Posterior vena cava (tissue), 2 donors: ENCODE data around the gene PLEKHA1. TPM values are rescaled to one million over a fixed set of nuclear protein-coding genes. Genes with fewer than 3 reads are reported as not detected.

ENCODE experiments used
- DNase-seq: peaks from one replicate; pipeline ENCODE4 v3.0.0-alpha.2; 2020; ENCODE audit warnings: low spot score
- intact Hi-C, 2 donors: fragments of 100-400 bp; cut with DNase I; formaldehyde crosslinking; loops; one replicate each; pipeline versions ENCODE4 v1.14.1 to v1.14.2; 2022 to 2023
- total RNA-seq, 2 donors: library from RNA; stranded (reverse); fragmentation: NEBNext Ultra II Directional; extraction: Animal tissue kit (Norgen Biotek cat#: 25700); gene quantifications; one replicate each; pipeline ENCODE4 v1.2.1, GENCODE V29; 2021
- donor health status: DM: yes; HTN: yes; CAD: no.
- donor health status: DM: yes; HTN: yes; CAD: no.

PLEKHA1 gene
- total RNA-seq, 2 donors from 2014 or later: 29.3 to 42.3 TPM

- no peak for DNase-seq
- intact Hi-C loops: loop anchor here in 1 of 2 donors (10.0 kb wide), 1 partner anchor 106 kb away; no protein-coding TSS in a partner anchor
Measured at GRCh38 chr10:122449153-122449552, 74.6 kb downstream of the PLEKHA1 start.

- intact Hi-C loops: loop anchor here in 1 of 2 donors (10.0 kb wide), 1 partner anchor 124 kb away; no protein-coding TSS in a partner anchor
- DNase-seq: no peak
Measured at GRCh38 chr10:122450353-122450990, 76.0 kb downstream of the PLEKHA1 start.

GRCh38 chr10:122454071-122454470 is 79.6 kb downstream of the PLEKHA1 start:
- intact Hi-C loops: loop anchor here in 1 of 2 donors (10.0 kb wide), 1 partner anchor 121 kb away; no protein-coding TSS in a partner anchor
- no peak for DNase-seq

GRCh38 chr10:122454603-122455080 is 80.1 kb downstream of the PLEKHA1 start, which contains the start of gene ARMS2:
Gene ARMS2 (plus strand): TSS chr10:122454653. CDS start chr10:122454728, 75 bp downstream.
- DNase-seq: no peak
- intact Hi-C loops: loop anchor here in 1 of 2 donors (1.0 to 10.0 kb wide), 3 partner anchors 48 to 658 kb away; no protein-coding TSS in a partner anchor

GRCh38 chr10:122455376-122456079 is 81.0 kb downstream of the PLEKHA1 start:
- no peak for DNase-seq
- intact Hi-C loops: loop anchor here in 1 of 2 donors (1.0 to 10.0 kb wide), 3 partner anchors 47 to 657 kb away; no protein-coding TSS in a partner anchor

GRCh38 chr10:122457934-122458333 is 83.4 kb downstream of the PLEKHA1 start:
- DNase-seq: no peak
- intact Hi-C loops: loop anchor here in 1 of 2 donors (5.0 to 10.0 kb wide), 2 partner anchors 117 to 654 kb away; no protein-coding TSS in a partner anchor

GRCh38 chr10:122458693-122459092 is 84.2 kb downstream of the PLEKHA1 start:
- no peak for DNase-seq
- intact Hi-C loops: loop anchor here in 1 of 2 donors (1.0 to 10.0 kb wide), 3 partner anchors 45 to 654 kb away; no protein-coding TSS in a partner anchor

- no peak for DNase-seq
- intact Hi-C loops: loop anchor here (1.0 to 10.0 kb wide), 5 partner anchors 43 to 653 kb away; partner anchors contain the start of gene DMBT1 (in 1 of the 2)
Measured at GRCh38 chr10:122459561-122460273, 85.2 kb downstream of the PLEKHA1 start.

GRCh38 chr10:122460891-122461293 is 86.4 kb downstream of the PLEKHA1 start:
- no peak for DNase-seq
- intact Hi-C loops: loop anchor here in 1 of 2 donors (5.0 to 10.0 kb wide), 2 partner anchors 41 to 104 kb away; partner anchors contain the start of gene DMBT1

GRCh38 chr10:122461367-122461728 is 86.8 kb downstream of the PLEKHA1 start, which contains the start of gene HTRA1:
Gene HTRA1 (plus strand): TSS chr10:122461553. CDS start chr10:122461653, 100 bp downstream.
- intact Hi-C loops: loop anchor here in 1 of 2 donors (5.0 to 10.0 kb wide), 2 partner anchors 41 to 103 kb away; partner anchors contain the start of gene DMBT1
- peak; percentile 92 for DNase-seq

- no peak for DNase-seq
Measured at GRCh38 chr10:122461729-122462532, 87.4 kb downstream of the PLEKHA1 start.

GRCh38 chr10:122462533-122463465 is 88.3 kb downstream of the PLEKHA1 start:
- peak; percentile 92 for DNase-seq
- intact Hi-C loops: loop anchor here in 1 of 2 donors (5.0 to 10.0 kb wide), 2 partner anchors 40 to 102 kb away; partner anchors contain the start of gene DMBT1

More at GRCh38 chr10:122461729-122462532, 87.4 kb downstream of the PLEKHA1 start:
- intact Hi-C loops: loop anchor here in 1 of 2 donors (5.0 to 10.0 kb wide), 2 partner anchors 40 to 103 kb away; partner anchors contain the start of gene DMBT1

- intact Hi-C loops: loop anchor here in 1 of 2 donors (5.0 to 10.0 kb wide), 2 partner anchors 39 to 101 kb away; partner anchors contain the start of gene DMBT1
- no peak for DNase-seq
Measured at GRCh38 chr10:122463466-122464249, 89.2 kb downstream of the PLEKHA1 start.

GRCh38 chr10:122464250-122464510 is 89.7 kb downstream of the PLEKHA1 start:
- intact Hi-C loops: loop anchor here in 1 of 2 donors (5.0 to 10.0 kb wide), 2 partner anchors 38 to 101 kb away; partner anchors contain the start of gene DMBT1
- DNase-seq: no peak

- DNase-seq: no peak
- intact Hi-C loops: loop anchor here in 1 of 2 donors (5.0 to 10.0 kb wide), 2 partner anchors 38 to 100 kb away; partner anchors contain the start of gene DMBT1
Measured at GRCh38 chr10:122464586-122464985, 90.1 kb downstream of the PLEKHA1 start.
